ENCODE measurements around the gene PODXL2.

The PODXL2 gene

DNA sequence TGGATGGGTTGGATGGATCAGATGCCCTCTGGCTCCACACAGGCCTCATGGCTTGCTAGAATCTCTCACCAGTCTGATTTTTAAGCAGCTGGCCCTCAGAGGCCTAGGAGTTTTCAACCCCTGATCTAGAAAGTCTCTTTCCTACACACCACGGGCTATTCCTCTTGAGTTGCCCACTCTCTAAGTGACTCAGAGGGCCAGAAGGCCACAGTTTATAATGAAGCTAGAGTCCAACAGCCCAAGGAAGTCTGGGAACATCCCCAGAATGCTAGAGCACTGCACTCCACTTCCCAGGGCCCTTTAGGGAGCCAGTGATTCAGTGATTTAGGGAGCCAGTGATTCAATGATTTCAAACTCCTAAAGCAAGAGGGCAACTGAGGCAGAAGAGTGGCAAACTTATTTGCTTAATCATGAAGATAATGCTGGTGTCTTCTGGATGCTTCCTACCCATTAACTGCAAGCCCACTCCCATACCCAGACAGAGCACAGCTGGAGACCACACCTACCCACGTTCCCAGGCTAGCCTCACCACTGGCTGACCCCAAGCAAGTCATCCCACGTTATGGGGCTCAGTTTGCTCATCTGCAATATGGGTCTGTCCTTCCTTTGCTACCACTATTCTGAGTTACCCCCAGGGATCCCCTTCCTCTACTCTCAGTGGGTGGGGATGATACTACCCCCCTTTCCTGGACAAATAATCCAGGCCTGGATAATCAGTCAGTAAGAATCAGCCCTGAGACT is 80.5 kb downstream of the PODXL2 start:
- no peak overlapping the region for H3K4me3 ChIP-seq (ENCODE audit: low read length)
- TF ChIP-seq, protein P1, sequence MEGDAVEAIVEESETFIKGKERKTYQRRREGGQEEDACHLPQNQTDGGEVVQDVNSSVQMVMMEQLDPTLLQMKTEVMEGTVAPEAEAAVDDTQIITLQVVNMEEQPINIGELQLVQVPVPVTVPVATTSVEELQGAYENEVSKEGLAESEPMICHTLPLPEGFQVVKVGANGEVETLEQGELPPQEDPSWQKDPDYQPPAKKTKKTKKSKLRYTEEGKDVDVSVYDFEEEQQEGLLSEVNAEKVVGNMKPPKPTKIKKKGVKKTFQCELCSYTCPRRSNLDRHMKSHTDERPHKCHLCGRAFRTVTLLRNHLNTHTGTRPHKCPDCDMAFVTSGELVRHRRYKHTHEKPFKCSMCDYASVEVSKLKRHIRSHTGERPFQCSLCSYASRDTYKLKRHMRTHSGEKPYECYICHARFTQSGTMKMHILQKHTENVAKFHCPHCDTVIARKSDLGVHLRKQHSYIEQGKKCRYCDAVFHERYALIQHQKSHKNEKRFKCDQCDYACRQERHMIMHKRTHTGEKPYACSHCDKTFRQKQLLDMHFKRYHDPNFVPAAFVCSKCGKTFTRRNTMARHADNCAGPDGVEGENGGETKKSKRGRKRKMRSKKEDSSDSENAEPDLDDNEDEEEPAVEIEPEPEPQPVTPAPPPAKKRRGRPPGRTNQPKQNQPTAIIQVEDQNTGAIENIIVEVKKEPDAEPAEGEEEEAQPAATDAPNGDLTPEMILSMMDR (conservative IDR thresholded peaks at IDR 0.05; ENCODE audit: low read depth, low read length): no peak
- no peak for DNase-seq (ENCODE audit: low read depth)

DNA sequence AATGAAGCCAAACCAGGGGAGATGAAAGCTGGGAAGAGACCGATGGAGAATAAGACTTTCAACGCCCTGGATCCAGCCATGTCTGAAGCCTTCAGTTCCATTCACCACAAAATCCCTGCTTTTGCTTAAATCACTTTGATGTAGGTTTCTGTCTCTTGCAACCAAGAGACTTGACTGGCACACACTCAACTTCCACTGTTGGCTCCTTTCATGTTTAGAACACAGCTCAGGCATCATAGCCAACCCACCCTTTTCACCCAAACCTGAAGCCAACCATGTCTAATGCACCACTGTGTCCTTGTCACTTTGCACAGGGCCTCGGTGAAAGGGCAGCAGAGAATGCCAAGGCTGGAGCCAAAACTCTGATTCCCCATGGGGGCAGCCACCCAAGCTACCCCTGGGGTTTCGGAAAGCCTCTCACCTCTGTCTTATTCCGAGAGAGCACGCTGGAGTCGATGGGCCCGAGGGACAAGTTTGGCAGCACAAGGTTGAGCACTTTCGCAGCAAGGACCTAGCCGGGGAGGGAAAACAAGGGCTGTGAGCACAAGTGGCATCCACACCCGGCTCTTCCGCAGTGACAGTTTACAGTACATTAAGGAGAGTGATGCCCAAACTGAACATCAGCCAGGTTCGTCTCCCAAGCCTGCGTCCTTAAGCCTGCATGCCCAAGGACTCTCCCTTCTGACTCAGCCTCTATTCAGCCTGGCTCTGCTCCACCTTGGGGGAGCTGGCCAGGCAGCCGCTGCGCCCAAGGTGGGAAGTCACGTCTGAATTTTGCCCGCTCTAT is 81.4 kb downstream of the PODXL2 start:
- TF ChIP-seq, protein P1 (conservative IDR thresholded peaks at IDR 0.05; ENCODE audit: low read depth, low read length): no peak
- no peak for DNase-seq (ENCODE audit: low read depth)
- no peak overlapping the region for H3K4me3 ChIP-seq (ENCODE audit: low read length)

DNA sequence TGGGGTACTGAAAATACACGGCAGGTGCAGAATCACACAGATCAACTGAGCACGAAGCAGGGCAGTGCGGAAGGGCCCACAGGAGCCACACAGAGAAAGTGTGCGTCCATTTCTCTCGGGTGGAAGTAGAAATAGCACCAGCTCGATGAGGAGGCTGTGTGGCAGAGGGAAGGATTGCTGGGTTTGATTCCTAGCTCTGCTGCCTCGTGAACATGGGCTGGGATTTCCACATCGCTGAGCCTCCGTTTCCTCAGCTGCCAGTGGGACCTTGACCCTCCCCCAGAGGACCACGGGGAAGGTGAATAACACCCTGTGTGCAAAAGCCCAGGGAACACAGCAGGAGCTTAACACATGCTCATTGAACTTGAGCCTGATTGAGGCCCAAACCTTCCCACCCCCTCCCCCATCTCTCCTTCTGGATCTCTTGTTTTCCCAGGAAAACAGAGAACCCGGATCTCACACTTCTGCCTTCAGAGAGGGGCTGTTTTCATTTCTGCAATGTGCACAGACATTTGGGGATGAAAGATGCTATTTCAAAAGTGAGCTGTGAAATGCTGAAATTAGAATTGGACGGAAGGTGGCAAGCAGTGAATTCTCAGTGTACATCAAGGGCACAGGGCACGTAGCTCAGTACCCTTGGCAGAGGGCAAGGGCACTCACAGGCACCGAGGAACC is 82.2 kb downstream of the PODXL2 start:
- no peak for DNase-seq (ENCODE audit: low read depth)
- H3K4me3 ChIP-seq (ENCODE audit: low read length): no peak overlapping the region
- TF ChIP-seq, protein P1 (conservative IDR thresholded peaks at IDR 0.05; ENCODE audit: low read depth, low read length): no peak

DNA sequence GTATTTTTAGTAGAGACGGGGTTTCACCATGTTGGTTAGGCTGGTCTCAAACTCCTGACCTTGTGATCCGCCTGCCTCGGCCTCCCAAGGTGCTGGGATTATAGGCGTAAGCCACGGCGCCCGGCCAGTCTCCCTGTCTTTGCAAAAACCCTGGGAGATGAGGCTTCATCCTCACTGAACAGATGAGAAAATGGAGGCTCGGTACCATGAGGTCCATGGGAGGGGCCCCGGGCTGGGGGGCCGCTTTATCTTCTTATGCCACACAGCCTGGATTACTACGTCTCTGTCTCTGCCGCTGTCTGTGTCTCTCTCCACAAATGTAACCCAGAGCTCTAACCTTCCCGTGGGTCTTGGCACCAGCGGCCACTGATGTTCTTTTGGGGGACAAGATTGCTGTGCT is 82.9 kb downstream of the PODXL2 start:
- TF ChIP-seq, protein P1 (conservative IDR thresholded peaks at IDR 0.05; ENCODE audit: low read depth, low read length): no peak
- no peak for DNase-seq (ENCODE audit: low read depth)
- no peak overlapping the region for H3K4me3 ChIP-seq (ENCODE audit: low read length)

DNA sequence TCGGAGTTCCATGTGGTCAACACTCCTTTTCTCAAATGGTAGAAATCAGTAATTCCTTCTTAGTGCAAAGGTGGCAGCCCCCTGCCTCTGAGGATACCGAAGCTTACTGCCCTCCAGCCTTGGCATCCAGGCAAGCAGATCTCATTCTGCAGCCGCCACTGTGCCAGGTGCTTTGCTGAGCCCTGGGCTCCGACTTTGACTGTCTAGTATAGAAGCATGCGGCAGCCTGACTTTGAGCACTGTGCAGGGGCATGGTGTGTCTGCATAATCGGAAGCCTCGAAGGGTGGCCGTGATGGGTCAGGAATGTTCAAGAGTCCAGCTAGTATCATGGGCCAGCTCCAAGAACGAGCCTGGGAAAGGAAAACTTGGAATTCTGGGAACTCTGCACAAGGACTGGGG is 83.5 kb downstream of the PODXL2 start:
- DNase-seq (ENCODE audit: low read depth): no peak
- H3K4me3 ChIP-seq (ENCODE audit: low read length): no peak overlapping the region
- TF ChIP-seq, protein P1 (conservative IDR thresholded peaks at IDR 0.05; ENCODE audit: low read depth, low read length): no peak

DNA sequence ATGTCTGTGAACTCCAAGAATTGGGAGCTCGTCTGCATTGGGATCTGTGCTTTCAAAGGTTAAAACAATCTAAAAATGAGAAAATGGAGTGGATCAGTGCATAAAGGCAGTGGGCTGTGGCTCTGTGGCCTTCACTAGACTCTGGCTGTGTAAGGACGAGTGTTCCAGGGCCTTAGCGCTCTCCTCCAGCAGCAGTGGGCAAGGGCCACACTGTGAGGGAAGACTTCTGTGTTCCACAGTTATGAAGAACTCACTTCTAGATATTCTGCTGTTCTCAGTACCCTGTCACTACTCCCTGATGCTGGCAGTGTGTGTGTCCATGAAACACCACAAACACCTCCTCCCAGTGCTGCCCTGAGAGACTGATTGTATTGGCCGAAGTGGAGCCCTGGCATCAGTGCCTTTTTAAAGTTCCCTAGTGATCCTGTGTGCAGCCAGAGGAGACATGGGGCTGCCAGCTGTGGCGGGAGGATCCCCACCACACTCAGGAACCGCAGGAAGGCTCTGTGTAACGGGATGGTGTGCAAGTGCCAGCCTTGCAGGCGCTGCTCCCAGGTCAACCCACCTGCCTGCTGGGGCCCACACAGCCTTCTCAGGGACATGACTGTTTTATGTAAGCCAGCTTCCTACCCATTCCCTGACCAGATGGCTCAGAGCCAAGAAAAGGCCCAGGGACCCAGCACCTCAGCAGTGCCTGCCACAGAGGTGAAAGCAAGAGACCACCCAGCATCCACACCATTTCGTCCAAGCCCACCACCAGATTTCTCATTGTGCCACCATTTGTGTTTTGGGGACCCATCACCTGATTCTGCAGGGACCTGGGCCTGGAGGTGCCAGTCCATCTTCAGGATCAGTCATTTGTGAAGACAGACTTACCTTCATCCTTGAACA is 84.1 kb downstream of the PODXL2 start:
- H3K4me3 ChIP-seq (ENCODE audit: low read length): no peak overlapping the region
- TF ChIP-seq, protein P1 (conservative IDR thresholded peaks at IDR 0.05; ENCODE audit: low read depth, low read length): no peak
- no peak for DNase-seq (ENCODE audit: low read depth)
